Activated T-helper 17 cell treated with anti-CD3 and anti-CD28 coated beads, Interleukin-2, amount 50 U/mL, for 72 hours (primary cell): ENCODE results near the gene FER1L5. TPM values are rescaled to one million over a fixed set of nuclear protein-coding genes. Genes with fewer than 3 reads are reported as not detected.
A peak's percentile ranks its signal among the peaks of the same experiment; 100 is the strongest.

Experiments
- ATAC-seq: fragments of 150-1000 bp; cut with Tn5 transposase; replicated peaks from 2 replicates; pipeline ENCODE4 v1.10.0; 2021; ENCODE audit warnings: mild to moderate bottlenecking, moderate library complexity
- H3K27ac Mint-ChIP-seq: one replicate; pipeline ENCODE4 v1.8.0; 2022; ENCODE audit warnings: mixed read lengths
- H3K27me3 Mint-ChIP-seq: one replicate; pipeline ENCODE4 v1.8.0; 2022; ENCODE audit warnings: mixed read lengths
- H3K36me3 Mint-ChIP-seq: one replicate; pipeline ENCODE4 v1.8.0; 2022; ENCODE audit warnings: low read depth, mild to moderate bottlenecking, mixed read lengths
- H3K4me1 Mint-ChIP-seq: one replicate; pipeline ENCODE4 v1.8.0; 2022; ENCODE audit warnings: mixed read lengths
- H3K4me3 Mint-ChIP-seq: one replicate; pipeline ENCODE4 v1.8.0; 2022; ENCODE audit warnings: mild to moderate bottlenecking, mixed read lengths
- H3K9me3 Mint-ChIP-seq: one replicate; pipeline ENCODE4 v1.8.0; 2022; ENCODE audit warnings: mixed read lengths
- total RNA-seq, 2 donors: library from RNA; stranded (reverse); gene quantifications; one replicate each; pipeline ENCODE4 v1.2.3, GENCODE V29; 2022

Gene FER1L5
- total RNA-seq, 2 donors from 2014 or later, result not detected

GRCh38 chr2:96693286-96694200, 51.0 kb downstream of the FER1L5 start:
- H3K27ac Mint-ChIP-seq, result no peak overlapping the region
- H3K4me3 Mint-ChIP-seq, result no peak overlapping the region
- H3K9me3 Mint-ChIP-seq, result no peaks in the 10 kb centered on the region
- no peaks in the 10 kb centered on the region for H3K4me1 Mint-ChIP-seq
- H3K27me3 Mint-ChIP-seq, result no peaks in the 10 kb centered on the region
- ATAC-seq, result no peak
- H3K36me3 Mint-ChIP-seq, result no peaks in the 10 kb centered on the region

GRCh38 chr2:96694279-96694678, 51.7 kb downstream of the FER1L5 start:
- Mint-ChIP-seq H3K9me3 (no peaks in the 10 kb centered on the region), H3K27ac (no peak overlapping the region), H3K4me3 (no peak overlapping the region), H3K27me3 (no peaks in the 10 kb centered on the region), H3K36me3 (no peaks in the 10 kb centered on the region), H3K4me1 (no peaks in the 10 kb centered on the region)
- no peak for ATAC-seq

- Mint-ChIP-seq H3K27me3 (no peaks in the 10 kb centered on the region), H3K4me3 (no peak overlapping the region), H3K4me1 (no peaks in the 10 kb centered on the region), H3K36me3 (no peaks in the 10 kb centered on the region), H3K27ac (no peak overlapping the region), H3K9me3 (no peaks in the 10 kb centered on the region)
- no peak for ATAC-seq
These were observed 52.4 kb downstream of the FER1L5 start for GRCh38 chr2:96694816-96695455.

GRCh38 chr2:96695602-96696001, 53.0 kb downstream of the FER1L5 start:
- H3K4me1 Mint-ChIP-seq, result no peaks in the 10 kb centered on the region
- no peak overlapping the region for H3K27ac Mint-ChIP-seq
- no peaks in the 10 kb centered on the region for H3K36me3 Mint-ChIP-seq
- H3K9me3 Mint-ChIP-seq, result no peaks in the 10 kb centered on the region
- no peaks in the 10 kb centered on the region for H3K27me3 Mint-ChIP-seq
- H3K4me3 Mint-ChIP-seq, result no peak overlapping the region
- no peak for ATAC-seq

GRCh38 chr2:96697476-96697875, 54.9 kb downstream of the FER1L5 start:
- Mint-ChIP-seq H3K4me3 (no peak overlapping the region), H3K4me1 (no peaks in the 10 kb centered on the region), H3K27ac (no peak overlapping the region), H3K9me3 (no peaks in the 10 kb centered on the region), H3K36me3 (no peaks in the 10 kb centered on the region), H3K27me3 (no peaks in the 10 kb centered on the region)
- no peak for ATAC-seq

GRCh38 chr2:96698221-96698861, 55.8 kb downstream of the FER1L5 start:
- Mint-ChIP-seq H3K36me3 (no peaks in the 10 kb centered on the region), H3K27ac (no peak overlapping the region), H3K4me3 (no peak overlapping the region), H3K4me1 (no peaks in the 10 kb centered on the region), H3K27me3 (no peaks in the 10 kb centered on the region), H3K9me3 (no peaks in the 10 kb centered on the region)
- ATAC-seq, result no peak

GRCh38 chr2:96699021-96699420, 56.5 kb downstream of the FER1L5 start:
- peak overlapping the region; percentile 31 for H3K27ac Mint-ChIP-seq
- no peak for ATAC-seq
- H3K9me3 Mint-ChIP-seq, result no peaks in the 10 kb centered on the region
- no peaks in the 10 kb centered on the region for H3K4me1 Mint-ChIP-seq
- no peak overlapping the region for H3K4me3 Mint-ChIP-seq
- H3K27me3 Mint-ChIP-seq, result no peaks in the 10 kb centered on the region
- peaks cover 2% of the 10 kb centered on the region for H3K36me3 Mint-ChIP-seq

- Mint-ChIP-seq H3K27ac (peak overlapping the region; percentile 31), H3K36me3 (peaks cover 8% of the 10 kb centered on the region), H3K4me1 (no peaks in the 10 kb centered on the region), H3K27me3 (no peaks in the 10 kb centered on the region), H3K9me3 (no peaks in the 10 kb centered on the region), H3K4me3 (no peak overlapping the region)
- no peak for ATAC-seq
These were observed 57.1 kb downstream of the FER1L5 start for GRCh38 chr2:96699621-96700020.

GRCh38 chr2:96700086-96700485, 57.5 kb downstream of the FER1L5 start:
- Mint-ChIP-seq H3K4me3 (no peak overlapping the region), H3K36me3 (peaks cover 9% of the 10 kb centered on the region), H3K27ac (no peak overlapping the region), H3K27me3 (no peaks in the 10 kb centered on the region), H3K4me1 (no peaks in the 10 kb centered on the region), H3K9me3 (no peaks in the 10 kb centered on the region)
- ATAC-seq, result no peak

- Mint-ChIP-seq H3K36me3 (peaks cover 25% of the 10 kb centered on the region), H3K27me3 (no peaks in the 10 kb centered on the region), H3K4me3 (no peak overlapping the region), H3K4me1 (no peaks in the 10 kb centered on the region), H3K27ac (no peak overlapping the region), H3K9me3 (no peaks in the 10 kb centered on the region)
- ATAC-seq, result no peak
These were observed 59.1 kb downstream of the FER1L5 start for GRCh38 chr2:96701636-96702035.

GRCh38 chr2:96702098-96702785, 59.7 kb downstream of the FER1L5 start:
- H3K27ac Mint-ChIP-seq, result no peak overlapping the region
- peaks cover 31% of the 10 kb centered on the region for H3K36me3 Mint-ChIP-seq
- H3K4me3 Mint-ChIP-seq, result no peak overlapping the region
- no peaks in the 10 kb centered on the region for H3K9me3 Mint-ChIP-seq
- no peaks in the 10 kb centered on the region for H3K27me3 Mint-ChIP-seq
- H3K4me1 Mint-ChIP-seq, result no peaks in the 10 kb centered on the region
- no peak for ATAC-seq

GRCh38 chr2:96703021-96703751, 60.6 kb downstream of the FER1L5 start:
- peaks cover 40% of the 10 kb centered on the region for H3K36me3 Mint-ChIP-seq
- no peaks in the 10 kb centered on the region for H3K4me1 Mint-ChIP-seq
- H3K4me3 Mint-ChIP-seq, result no peak overlapping the region
- H3K27me3 Mint-ChIP-seq, result no peaks in the 10 kb centered on the region
- H3K27ac Mint-ChIP-seq, result no peak overlapping the region
- ATAC-seq, result no peak
- no peaks in the 10 kb centered on the region for H3K9me3 Mint-ChIP-seq

- Mint-ChIP-seq H3K4me3 (no peak overlapping the region), H3K36me3 (peaks cover 79% of the 10 kb centered on the region), H3K27me3 (no peaks in the 10 kb centered on the region), H3K27ac (no peak overlapping the region), H3K4me1 (no peaks in the 10 kb centered on the region), H3K9me3 (no peaks in the 10 kb centered on the region)
- no peak for ATAC-seq
These were observed 68.4 kb downstream of the FER1L5 start for GRCh38 chr2:96710985-96711384.

GRCh38 chr2:96715658-96716057, 73.1 kb downstream of the FER1L5 start:
- no peak for ATAC-seq
- no peaks in the 10 kb centered on the region for H3K9me3 Mint-ChIP-seq
- H3K36me3 Mint-ChIP-seq, result peaks cover 42% of the 10 kb centered on the region
- no peak overlapping the region for H3K4me3 Mint-ChIP-seq
- H3K4me1 Mint-ChIP-seq, result no peaks in the 10 kb centered on the region
- no peaks in the 10 kb centered on the region for H3K27me3 Mint-ChIP-seq
- no peak overlapping the region for H3K27ac Mint-ChIP-seq
